IMR-90 (cell line): Measurements from ENCODE around the gene RTBDN. TPM values are rescaled to one million over a fixed set of nuclear protein-coding genes. Genes with fewer than 3 reads are reported as not detected.

Source experiments
- ATAC-seq: fragments of 200-7000 bp; cut with Tn5 transposase; 2 replicates; pipeline ENCODE4 v1.9.1; 2020; ENCODE audit warnings: low read depth, mild to moderate bottlenecking, moderate library complexity
- BruUV-seq: library from RNA; stranded (reverse); fragments of 400-500 nt; replicated peaks from 2 replicates; lab custom pipeline; 2021; lab: Mats Ljungman, UMichigan
- CTCF ChIA-PET: fragments of 300-600 bp; formaldehyde crosslinking; extraction: SDS; loops from one replicate; lab custom pipeline; 2021; ENCODE audit warnings: antibody characterized with exemption; lab: Yijun Ruan, JAX
- POLR2A ChIA-PET: fragments of 300-600 bp; sonication (Branson Sonifier 250); formaldehyde crosslinking; loops from one replicate; lab custom pipeline; 2022; ENCODE audit warnings: antibody characterized with exemption; ENCODE audit not compliant: unreplicated experiment; lab: Charles Lee
- DNase-seq: peaks from one replicate; pipeline ENCODE4 v3.0.0; 2013
- H2AFZ ChIP-seq: replicated peaks from 2 replicates; pipeline ENCODE3; 2013; ENCODE audit warnings: low read length, mild to moderate bottlenecking; ENCODE audit not compliant: poor library complexity
- H2AK5ac ChIP-seq: 2 replicates; pipeline ENCODE4 v1.6.1; 2013; ENCODE audit warnings: low read depth, low read length, inconsistent platforms
- H2AK9ac ChIP-seq: replicated peaks from 2 replicates; pipeline ENCODE3; 2013; ENCODE audit warnings: mild to moderate bottlenecking, low read depth, low read length, moderate library complexity; ENCODE audit not compliant: poor library complexity
- H2BK120ac ChIP-seq: 2 replicates; pipeline ENCODE4 v1.6.1; 2013; ENCODE audit warnings: low read depth, low read length, inconsistent platforms
- H2BK15ac ChIP-seq: 3 replicates; pipeline ENCODE4 v1.6.1; 2013; ENCODE audit warnings: low read depth, low read length, inconsistent platforms
- H2BK20ac ChIP-seq: 2 replicates; pipeline ENCODE4 v1.6.1; 2013; ENCODE audit warnings: low read depth, mild to moderate bottlenecking, inconsistent platforms, low read length, moderate library complexity
- H2BK5ac ChIP-seq: 2 replicates; pipeline ENCODE4 v1.6.1; 2013; ENCODE audit warnings: mild to moderate bottlenecking, low read depth, low read length, inconsistent platforms; ENCODE audit not compliant: poor library complexity, severe bottlenecking
- H3K14ac ChIP-seq: replicated peaks from 2 replicates; pipeline ENCODE4 v1.6.1; 2013; ENCODE audit warnings: low read depth, low read length, inconsistent platforms
- H3K18ac ChIP-seq: 2 replicates; pipeline ENCODE4 v1.6.1; 2013; ENCODE audit warnings: low read depth, low read length, control low read depth
- H3K23ac ChIP-seq: 2 replicates; pipeline ENCODE4 v1.6.1; 2013; ENCODE audit warnings: low read depth, low read length, inconsistent platforms
- H3K27ac ChIP-seq: 2 replicates; pipeline ENCODE4 v1.5.1; 2013; ENCODE audit warnings: mild to moderate bottlenecking, control low read depth, low read length; ENCODE audit not compliant: insufficient read depth
- H3K27me3 ChIP-seq: 2 replicates; pipeline ENCODE4 v1.6.1; 2013; ENCODE audit warnings: low read length; ENCODE audit not compliant: control insufficient read depth, insufficient read depth
- H3K36me3 ChIP-seq: 2 replicates; pipeline ENCODE4 v1.6.1; 2013; ENCODE audit warnings: low read length, mixed read lengths; ENCODE audit not compliant: control insufficient read depth, insufficient read depth
- H3K4ac ChIP-seq: 2 replicates; pipeline ENCODE4 v1.6.1; 2013; ENCODE audit warnings: low read depth, low read length, inconsistent platforms
- H3K4me1 ChIP-seq: 2 replicates; pipeline ENCODE4 v1.6.1; 2013; ENCODE audit warnings: low read length, mixed read lengths; ENCODE audit not compliant: control insufficient read depth, insufficient read depth
- H3K4me2 ChIP-seq: 2 replicates; pipeline ENCODE4 v1.6.1; 2013; ENCODE audit warnings: low read depth, mild to moderate bottlenecking, control low read depth, low read length, moderate library complexity
- H3K4me3 ChIP-seq: 2 replicates; pipeline ENCODE4 v1.5.1; 2013; ENCODE audit warnings: low read depth, mild to moderate bottlenecking, control low read depth, low read length, moderate library complexity; ENCODE audit not compliant: insufficient read depth
- H3K56ac ChIP-seq: 2 replicates; pipeline ENCODE4 v1.6.1; 2013; ENCODE audit warnings: low read length, inconsistent platforms; ENCODE audit not compliant: insufficient read depth; ENCODE audit errors: extremely low read depth
- H3K79me1 ChIP-seq, 2 experiments: 2 replicates each; pipeline ENCODE4 v1.6.1; 2013; ENCODE audit warnings: low read length in 2 of 2, inconsistent platforms in 1 of 2, low read depth in 1 of 2
- H3K9ac ChIP-seq: 2 replicates; pipeline ENCODE4 v1.6.1; 2013; ENCODE audit warnings: low read depth, low read length, control low read depth
- H3K9me1 ChIP-seq: 2 replicates; pipeline ENCODE4 v1.6.1; 2013; ENCODE audit warnings: low read length, inconsistent platforms; ENCODE audit not compliant: insufficient read depth
- H3K9me3 ChIP-seq: 2 replicates; pipeline ENCODE4 v1.6.1; 2013; ENCODE audit warnings: low read length; ENCODE audit not compliant: control insufficient read depth, insufficient read depth
- H4K20me1 ChIP-seq: 2 replicates; pipeline ENCODE4 v1.6.1; 2013; ENCODE audit warnings: low read length, inconsistent platforms; ENCODE audit not compliant: insufficient read depth
- H4K5ac ChIP-seq: 2 replicates; pipeline ENCODE4 v1.6.1; 2013; ENCODE audit warnings: mild to moderate bottlenecking, low read depth, low read length, control low read depth
- H4K8ac ChIP-seq, 2 experiments: 2 replicates each; pipeline ENCODE4 v1.6.1; 2013; ENCODE audit warnings: low read depth in 2 of 2, low read length in 2 of 2, control low read depth in 1 of 2, inconsistent platforms in 1 of 2
- H4K91ac ChIP-seq: 2 replicates; pipeline ENCODE4 v1.6.1; 2013; ENCODE audit warnings: low read depth, low read length, inconsistent platforms; ENCODE audit not compliant: insufficient read depth
- BHLHE40 ChIP-seq: fragments of 150-350 bp; IDR thresholded peaks from 2 replicates; pipeline ENCODE4 v1.6.1; 2016; ENCODE audit warnings: mild to moderate bottlenecking, low read depth, low read length
- CEBPB ChIP-seq: IDR thresholded peaks from 2 replicates; pipeline ENCODE4 v1.6.1; 2012; ENCODE audit warnings: low read depth, low read length, improper control_type of control experiment
- ELK1 ChIP-seq: fragments of 150-350 bp; IDR thresholded peaks from 2 replicates; pipeline ENCODE4 v1.6.1; 2016; ENCODE audit warnings: low read depth, mild to moderate bottlenecking, low read length, moderate library complexity, borderline replicate concordance
- FOS ChIP-seq: fragments of 150-350 bp; IDR thresholded peaks from 2 replicates; pipeline ENCODE4 v1.6.1; 2016; ENCODE audit warnings: low read depth, low read length
- MAFK ChIP-seq: IDR thresholded peaks from 2 replicates; pipeline ENCODE4 v1.6.1; 2012; ENCODE audit warnings: low read depth, low read length, improper control_type of control experiment
- MXI1 ChIP-seq: IDR thresholded peaks from 2 replicates; pipeline ENCODE4 v1.6.1; 2012; ENCODE audit warnings: low read depth, mild to moderate bottlenecking, low read length, moderate library complexity, borderline replicate concordance
- NFE2L2 ChIP-seq: fragments of 150-350 bp; IDR thresholded peaks from 2 replicates; pipeline ENCODE4 v1.6.1; 2016; ENCODE audit warnings: low read depth, mild to moderate bottlenecking, low read length
- POLR2A ChIP-seq: IDR thresholded peaks from 2 replicates; pipeline ENCODE4 v1.6.1; 2012; ENCODE audit warnings: mild to moderate bottlenecking, low read depth, low read length
- RAD21 ChIP-seq: IDR thresholded peaks from 2 replicates; pipeline ENCODE4 v1.6.1; 2012; ENCODE audit warnings: low read length, improper control_type of control experiment
- RCOR1 ChIP-seq: IDR thresholded peaks from 2 replicates; pipeline ENCODE4 v1.6.1; 2012; ENCODE audit warnings: mild to moderate bottlenecking, low read length, improper control_type of control experiment; ENCODE audit not compliant: insufficient replicate concordance
- RFX5 ChIP-seq: IDR thresholded peaks from 2 replicates; pipeline ENCODE4 v1.8.0; 2012; ENCODE audit warnings: low read depth, mild to moderate bottlenecking, low read length, moderate library complexity
- SMC3 ChIP-seq: fragments of 150-350 bp; IDR thresholded peaks from 2 replicates; pipeline ENCODE4 v1.6.1; 2016; ENCODE audit warnings: low read depth, mild to moderate bottlenecking, antibody characterized with exemption, low read length, moderate library complexity
- USF2 ChIP-seq: fragments of 150-350 bp; IDR thresholded peaks from 2 replicates; pipeline ENCODE4 v1.6.1; 2017; ENCODE audit warnings: mild to moderate bottlenecking, antibody characterized with exemption, low read length, low read depth
- WGBS, 2 experiments: methylation state at CpG; one replicate each; pipeline versions ENCODE4 v1.1.5 to v1.1.7; 2013; ENCODE audit warnings: missing lambda C conversion rate in 2 of 2; ENCODE audit not compliant: insufficient read length in 1 of 2; ENCODE audit errors: extremely low coverage in 2 of 2; 5-methylcytosine and 5-hydroxymethylcytosine counted together
- dilution Hi-C: fragments of 300-500 bp; cut with HindIII; formaldehyde crosslinking; loops from one replicate; pipeline ENCODE4 v1.14.3; 2018; ENCODE audit warnings: low sequenced_read_pairs; ENCODE audit not compliant: unreplicated experiment
- in situ Hi-C: fragments of 300-500 bp; cut with MboI; formaldehyde crosslinking; loops from 3 replicates; pipeline ENCODE4 v1.14.3; 2019; ENCODE audit warnings: low sequenced_read_pairs, inconsistent platforms, mixed read lengths
- intact Hi-C: fragments of 100-400 bp; cut with micrococcal nuclease; formaldehyde crosslinking; loops from 2 replicates; pipeline ENCODE4 v1.10.0; 2022
- polyA plus RNA-seq, 3 experiments: library from polyadenylated mRNA; depleted of rRNA; stranded (reverse); fragments of >200 nt; gene quantifications; 2 replicates each; pipeline ENCODE4 v1.2.3, GENCODE V29; 2012; ENCODE audit warnings: low replicate concordance in 1 of 3
- total RNA-seq: library from RNA; depleted of rRNA; stranded (reverse); fragments of >200 nt; gene quantifications from 2 replicates; pipeline ENCODE4 v1.2.3, GENCODE V29; 2012

The RTBDN gene
- total and polyA plus RNA-seq, 2 of the 4 experiments (the other 2 are of a cell fraction) = 0.07 TPM; not detected in 1

- TF ChIP-seq ELK1 = no peak
- TF ChIP-seq BHLHE40 = no peak
- no peak for TF ChIP-seq RCOR1
- TF ChIP-seq RFX5 = no peak
Observed at GRCh38 chr19:12837225-12837624, 2.8 kb upstream of the RTBDN start (continued).

- in situ Hi-C loops (loop anchor here (5.0 kb wide), 1 partner anchor 64 kb away; no protein-coding TSS in a partner anchor), intact Hi-C loops (no loop called here), dilution Hi-C loops (no loop called here)
- BruUV-seq = no TSS peak
- WGBS, 2 experiments = no CpG with 5 or more reads among the region's 6 CpGs
- Histone ChIP-seq H2AK9ac (no peak overlapping the region), H3K14ac (no peak overlapping the region), H3K9me3 (no peaks in the 10 kb centered on the region; the same call in 1 of the 2 replicates), H3K23ac (no peak overlapping the region), H2AFZ (no peak overlapping the region), H3K56ac (no peak overlapping the region), H3K27ac (no peak overlapping the region), H3K27me3 (peaks cover 70% of the 10 kb centered on the region), H3K18ac (no peak overlapping the region), H2AK5ac (no peak overlapping the region), H2BK20ac (no peak overlapping the region), H3K79me1 (no peaks in the 10 kb centered on the region), H2BK5ac (no peak overlapping the region), H3K4me2 (no peak overlapping the region), H3K9ac (no peak overlapping the region), H3K4ac (no peak overlapping the region), H2BK120ac (no peak overlapping the region), H2BK15ac (no peak overlapping the region), H3K4me3 (no peak overlapping the region), H3K4me1 (peaks cover 4% of the 10 kb centered on the region; the same call in 1 of the 2 replicates), H3K36me3 (no peaks in the 10 kb centered on the region), H4K20me1 (peaks cover 19% of the 10 kb centered on the region), H4K8ac (no peak overlapping the region), H4K91ac (no peak overlapping the region), H4K5ac (no peak overlapping the region), H3K9me1 (peaks cover 8% of the 10 kb centered on the region; the same call in 1 of the 2 replicates)
- DNase-seq (no peak), ATAC-seq (no peak)
- ChIA-PET POLR2A (no interaction called here), CTCF (interaction anchor here (1.2 to 1.3 kb wide), 2 partner anchors 10 to 12 kb away, joined by 5 to 6 read pairs; no protein-coding TSS in a partner anchor)
- TF ChIP-seq CEBPB (no peak), RAD21 (no peak), RCOR1 (no peak), POLR2A (no peak), USF2 (no peak), FOS (no peak), RFX5 (no peak), MXI1 (no peak), NFE2L2 (no peak), MAFK (no peak), SMC3 (no peak), ELK1 (no peak), BHLHE40 (no peak)
Observed at GRCh38 chr19:12836529-12836863, 2.1 kb upstream of the RTBDN start.
